ENCODE results near the gene ATP5F1A.
"Not testable (repeated sequence)": the region's sequence is repeated elsewhere in the genome, so short reads cannot be mapped to it uniquely, and the experiment has no call there.

The ATP5F1A gene

DNA sequence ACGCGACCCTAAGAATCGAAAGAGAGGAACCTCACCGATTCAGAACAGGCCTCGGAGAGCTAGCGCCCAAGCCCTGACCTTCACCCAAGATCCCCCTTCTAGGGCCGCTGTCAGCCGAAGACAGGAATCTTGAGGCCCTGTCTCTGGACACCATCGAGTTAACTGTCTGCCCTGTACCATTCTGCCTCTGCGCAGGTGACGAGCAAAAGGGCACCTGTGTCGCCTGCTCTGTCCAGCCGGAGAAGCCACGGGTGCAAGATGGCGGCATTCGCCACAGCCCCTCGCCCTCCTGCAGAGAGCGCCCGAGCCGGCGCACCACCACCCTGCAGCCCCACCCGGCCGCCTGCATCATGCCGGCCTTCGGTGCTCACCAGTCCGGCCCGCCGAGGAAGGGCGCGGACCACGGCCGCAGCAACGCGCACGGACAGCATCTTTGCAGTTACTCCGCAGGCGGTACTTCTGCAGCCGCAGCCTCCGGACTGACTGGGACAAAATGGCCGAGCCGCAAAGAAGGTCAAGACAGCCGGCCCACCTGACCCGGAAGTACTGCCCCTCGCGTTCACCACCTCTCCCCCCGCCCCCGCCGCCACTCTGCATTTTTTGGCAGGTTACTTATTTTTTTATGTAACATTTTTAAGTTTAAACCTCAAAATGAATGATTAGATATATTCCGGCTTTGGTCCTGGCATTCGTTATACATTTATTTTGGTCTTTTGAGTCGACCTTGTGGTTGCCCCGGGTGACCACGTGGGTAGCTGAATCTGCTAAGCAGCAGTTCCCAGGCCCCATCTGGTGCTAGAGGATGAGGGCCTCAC, at the start of gene ATP5F1A:
TSS of gene ATP5F1A (minus strand) at position 496 of the 815 bp plus-strand sequence. CDS start at position 431, 65 bp downstream.
- peak; percentile 86 for DNase-seq

DNA sequence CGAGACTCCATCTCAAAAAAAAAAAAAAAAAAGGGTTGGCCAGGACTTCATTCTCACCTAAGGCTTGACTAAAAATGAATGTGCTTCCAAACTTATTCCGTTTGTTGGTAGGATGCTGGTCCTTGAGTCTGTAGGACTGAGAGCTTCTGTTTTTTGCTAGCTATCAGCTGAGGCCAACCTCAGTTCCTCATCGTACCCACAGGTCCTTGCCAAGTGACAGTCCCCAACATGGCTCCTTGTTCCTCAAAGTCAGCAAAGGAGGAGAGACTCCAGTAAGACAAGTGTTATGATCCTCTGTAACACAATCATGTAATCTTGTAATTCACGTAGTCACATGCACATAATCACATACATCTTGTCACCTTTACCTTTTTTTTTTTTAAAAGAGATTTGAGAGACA, 43.1 kb upstream of the ATP5F1A start:
- DNase-seq = no peak

DNA sequence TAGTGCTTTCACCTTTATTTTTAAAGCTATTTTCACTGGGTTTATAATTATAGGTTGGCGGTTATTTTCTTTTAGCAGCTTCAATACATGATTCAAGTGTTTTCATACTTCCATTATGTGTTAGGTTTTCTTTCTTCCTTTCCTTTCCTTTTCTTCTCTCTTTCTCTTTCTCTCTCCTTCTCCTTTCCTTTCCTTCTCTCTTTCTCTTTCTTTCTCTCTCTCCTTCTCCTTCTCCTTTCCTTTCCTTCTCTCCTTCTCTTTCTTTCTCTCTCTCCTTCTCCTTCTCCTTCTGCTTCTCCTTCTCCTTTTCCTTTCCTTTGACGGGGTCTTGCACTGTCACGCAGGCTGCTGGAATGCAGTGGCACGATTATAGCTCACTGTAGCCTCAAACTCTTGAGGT, 42.1 kb upstream of the ATP5F1A start:
- DNase-seq = no peak

DNA sequence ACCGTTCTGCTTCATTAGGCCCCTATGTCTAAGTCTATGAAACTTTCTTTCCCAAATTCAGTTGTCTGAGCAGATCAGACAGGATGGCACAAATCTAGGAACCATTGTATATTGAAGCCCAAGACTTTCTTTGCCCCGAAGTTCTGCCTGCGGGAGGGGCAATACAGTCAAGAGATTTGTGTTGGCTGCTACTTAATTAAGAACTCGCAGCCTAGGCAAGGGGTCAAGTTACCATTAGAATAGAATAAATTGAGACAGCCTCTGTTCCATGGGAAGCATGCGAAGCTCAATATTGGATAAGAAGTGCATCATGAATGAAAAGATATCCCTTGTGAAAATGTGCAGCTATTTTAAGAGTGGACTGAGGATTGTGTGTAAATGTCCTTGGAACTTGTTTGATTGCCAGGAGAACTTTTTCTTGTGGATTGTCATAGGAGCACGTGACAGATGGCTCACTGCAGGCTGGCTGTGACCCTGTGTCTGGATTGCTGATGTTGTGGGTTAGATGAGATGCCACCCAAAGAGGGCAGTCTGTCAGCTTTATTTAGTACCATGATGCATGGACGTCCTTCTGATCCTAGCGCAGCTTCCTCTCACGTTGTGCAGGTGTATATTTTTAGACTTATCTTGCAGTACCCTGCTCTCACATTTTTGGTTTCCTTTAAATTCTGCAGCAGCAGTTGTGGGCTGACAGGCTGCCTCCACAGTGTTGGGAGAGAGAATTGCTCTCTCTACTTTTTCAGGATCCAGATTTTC, 37.0 kb upstream of the ATP5F1A start:
- no peak for DNase-seq

DNA sequence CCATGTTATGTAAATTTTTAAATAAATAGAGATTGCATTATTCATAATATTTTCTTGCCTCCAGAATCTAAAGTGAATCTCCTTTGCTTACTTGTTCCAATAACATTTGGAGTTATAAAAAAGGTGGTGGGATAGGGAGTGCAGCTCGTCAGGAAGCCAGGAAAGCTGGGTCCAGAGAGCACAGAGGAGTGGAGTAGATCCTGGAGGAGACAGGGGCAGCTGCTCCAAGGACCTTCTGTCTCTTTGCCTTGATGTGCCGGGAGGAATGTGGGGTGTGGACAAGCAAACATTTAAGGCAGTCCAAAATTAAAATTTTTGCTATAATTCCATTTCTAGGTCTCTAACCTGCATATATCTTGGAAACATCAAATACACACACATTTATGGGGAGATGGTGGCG, 35.4 kb upstream of the ATP5F1A start:
- no peak for DNase-seq

DNA sequence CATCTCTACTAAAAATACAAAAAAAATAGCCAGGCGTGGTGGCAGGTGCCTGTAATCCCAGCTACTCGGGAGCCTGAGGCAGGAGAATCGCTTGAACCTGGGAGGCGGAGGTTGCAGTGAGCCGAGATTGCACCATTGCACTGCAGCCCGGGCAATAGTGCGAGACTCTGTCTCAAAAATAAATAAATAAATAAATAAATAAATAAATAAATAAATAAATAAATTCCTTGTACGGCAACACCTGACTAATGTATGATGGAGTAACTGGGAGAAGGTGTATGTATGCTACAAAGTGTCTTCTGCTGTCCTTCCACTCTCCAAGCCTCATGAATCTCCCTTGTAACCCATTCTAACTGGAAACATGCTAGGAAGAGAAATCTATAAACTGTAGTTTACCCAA, 32.5 kb upstream of the ATP5F1A start:
- DNase-seq = not testable (repeated sequence)

DNA sequence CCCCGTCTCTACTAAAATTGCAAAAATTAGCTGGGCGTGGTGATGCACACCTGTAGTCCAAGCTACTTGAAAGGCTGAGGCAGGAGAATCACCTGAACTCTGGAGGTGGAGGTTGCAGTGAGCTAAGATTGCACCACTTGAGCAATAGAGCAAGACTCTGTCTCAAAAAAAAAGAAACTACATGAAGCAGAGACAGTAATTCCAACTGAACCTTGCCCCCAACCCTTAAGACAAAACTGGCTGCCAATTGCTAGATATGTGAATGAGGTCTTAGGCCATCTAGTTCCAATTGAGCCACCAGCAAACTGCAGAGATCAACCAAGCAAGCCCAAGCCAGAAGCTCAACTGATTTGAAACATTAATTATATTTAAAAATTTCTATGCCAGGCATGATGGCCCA, 32.0 kb upstream of the ATP5F1A start:
- no peak for DNase-seq

DNA sequence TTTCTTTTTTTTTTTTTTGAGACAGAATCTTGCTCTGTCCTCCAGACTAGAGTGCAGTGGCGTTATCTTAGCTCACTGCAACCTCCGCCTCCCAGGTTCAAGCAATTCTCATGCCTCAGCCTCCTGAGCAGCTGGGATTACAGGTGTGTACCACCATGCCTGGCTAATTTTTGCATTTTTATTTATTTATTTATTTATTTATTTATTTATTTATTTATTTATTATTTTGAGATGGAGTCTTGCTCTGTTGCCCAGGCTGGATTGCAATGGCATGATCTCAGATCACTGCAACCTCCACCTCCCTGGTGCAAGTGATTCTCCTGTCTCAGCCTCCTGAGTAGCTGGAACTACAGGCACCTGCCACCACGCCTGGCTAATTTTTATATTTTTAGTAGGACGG, 28.5 kb upstream of the ATP5F1A start:
- not testable (repeated sequence) for DNase-seq

DNA sequence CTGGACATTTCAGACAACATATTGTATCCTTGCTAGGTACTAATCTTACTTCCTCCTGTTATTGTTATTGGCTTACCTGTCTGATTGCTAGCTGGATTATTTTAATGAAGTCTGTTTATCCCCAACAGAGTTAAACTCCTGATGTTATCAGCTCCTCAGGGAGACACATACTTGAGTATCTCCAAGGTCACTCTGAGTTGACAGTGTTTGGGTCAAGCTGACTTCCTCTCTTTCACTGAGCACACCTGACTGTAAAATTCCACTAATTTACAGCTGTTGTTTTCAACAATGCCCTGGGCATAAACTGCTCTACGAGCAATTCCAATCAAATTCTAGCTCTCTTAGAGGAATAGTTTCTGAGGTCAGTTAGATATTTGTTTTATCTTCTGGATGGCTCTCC, 15.7 kb upstream of the ATP5F1A start:
- no peak for DNase-seq

DNA sequence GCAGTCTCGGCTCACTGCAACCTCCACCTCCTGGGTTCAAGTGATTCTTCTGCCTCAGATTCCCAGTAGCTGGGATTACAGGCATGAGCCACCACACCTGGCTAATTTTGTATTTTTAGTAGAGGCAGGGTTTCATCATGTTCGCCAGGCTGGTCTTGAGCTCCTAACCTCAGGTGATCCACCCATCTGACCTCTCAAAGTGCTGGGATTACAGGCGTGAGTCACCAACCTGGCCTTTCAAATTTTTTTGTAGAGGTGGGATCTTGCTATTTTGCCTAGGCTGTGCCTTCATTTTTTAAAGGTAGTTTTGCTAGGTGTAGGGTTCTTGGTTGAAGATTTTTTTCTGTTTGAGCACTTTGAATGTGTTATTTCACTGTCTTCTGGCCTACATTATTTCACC, 12.3 kb upstream of the ATP5F1A start:
- DNase-seq = no peak

DNA sequence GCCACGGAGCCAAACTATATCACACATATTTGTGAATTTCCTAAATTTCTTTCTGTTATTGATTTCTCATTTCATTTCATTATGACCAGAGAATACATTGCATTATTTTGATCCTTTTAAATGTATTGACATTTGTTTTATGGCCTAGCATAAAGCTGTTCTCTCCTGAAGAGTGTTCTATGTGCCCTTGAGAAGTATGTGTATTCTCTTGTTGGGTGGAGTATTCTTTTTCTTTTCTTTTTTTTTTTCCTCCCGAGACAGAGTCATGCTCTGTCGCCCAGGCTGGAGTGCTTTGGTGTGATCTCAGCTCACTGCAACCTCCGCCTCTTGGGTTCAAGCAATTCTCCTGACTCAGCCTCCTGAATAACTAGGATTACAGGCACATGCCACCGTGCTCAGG, 11.3 kb upstream of the ATP5F1A start:
- DNase-seq = no peak

DNA sequence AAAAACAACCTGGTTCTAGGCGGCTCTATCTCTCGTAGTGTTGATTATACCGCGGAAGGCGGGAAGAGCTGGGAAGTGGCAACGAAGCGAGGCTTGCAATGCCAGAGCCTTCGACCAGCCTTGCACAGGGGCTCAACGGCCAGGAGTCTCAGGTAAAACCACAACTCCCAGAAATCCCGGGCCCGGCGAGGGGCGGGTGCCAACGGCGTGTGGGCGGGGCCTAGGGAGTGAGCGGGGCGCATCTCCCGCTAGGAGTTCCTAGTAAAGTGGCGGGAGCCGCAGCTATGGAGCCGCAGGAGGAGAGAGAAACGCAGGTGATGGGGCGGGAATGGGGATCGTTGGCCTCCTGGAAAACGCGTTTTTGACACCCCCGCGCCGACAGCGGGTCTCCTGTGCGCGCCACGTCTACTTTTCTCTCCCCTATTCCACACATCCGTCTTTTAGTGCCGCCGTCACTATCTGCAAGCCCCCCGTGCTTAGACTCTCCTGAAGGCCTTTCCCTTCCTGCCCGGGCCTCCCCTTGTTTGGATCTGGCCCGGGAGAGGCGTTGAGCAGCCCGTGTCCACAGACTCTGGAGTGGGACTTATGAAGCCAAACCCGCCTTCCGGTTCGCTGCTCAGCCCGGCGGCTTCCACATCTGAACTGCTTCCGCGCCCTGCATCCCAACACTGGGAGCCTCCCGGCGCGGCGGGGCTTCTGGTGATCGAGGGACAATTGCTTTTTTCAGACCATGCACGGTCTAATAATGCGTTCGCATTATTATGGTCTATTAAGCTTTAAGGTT, 6.2 kb upstream of the ATP5F1A start, which contains the start of gene HAUS1:
TSS of gene HAUS1 (plus strand) at position 258 of the 784 bp plus-strand sequence. CDS start at position 285, 27 bp downstream.
- DNase-seq = peak; percentile 85

DNA sequence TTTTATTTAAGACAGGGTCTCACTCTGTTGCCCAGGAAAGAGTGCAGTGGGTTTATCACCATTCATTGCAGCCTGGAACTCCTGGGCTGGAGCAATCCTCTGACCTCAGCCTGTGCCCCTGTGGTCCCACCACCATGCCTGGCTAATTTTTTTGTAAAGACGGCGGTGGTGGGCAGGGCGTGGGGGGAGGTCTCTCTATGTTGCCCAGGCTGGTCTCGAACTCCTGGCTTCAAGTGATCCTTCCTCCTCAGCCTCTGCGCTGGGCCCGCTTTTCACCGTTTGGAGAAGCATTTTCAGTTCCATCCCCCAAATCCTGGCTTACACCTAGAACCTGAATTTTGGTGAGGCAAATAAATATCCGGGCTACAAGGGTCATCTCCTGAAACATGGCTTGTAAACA, 1.4 kb upstream of the ATP5F1A start:
- no peak for DNase-seq

DNA sequence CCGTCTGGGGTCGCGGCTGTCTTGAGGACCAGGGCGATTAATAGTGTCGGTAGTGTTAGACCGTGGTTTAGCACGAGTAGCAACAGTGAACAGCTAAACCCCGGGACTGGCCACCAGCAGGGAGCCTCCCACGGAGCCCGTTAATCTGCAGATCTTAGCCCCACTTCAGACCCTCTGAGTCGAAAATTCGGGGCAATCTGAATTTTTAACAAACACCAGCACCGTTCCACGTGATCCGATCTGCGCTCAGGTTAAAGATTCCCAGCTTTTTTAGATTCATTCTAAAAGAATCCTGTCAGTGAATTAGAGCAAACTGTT, 479 bp upstream of the ATP5F1A start:
- DNase-seq = no peak

DNA sequence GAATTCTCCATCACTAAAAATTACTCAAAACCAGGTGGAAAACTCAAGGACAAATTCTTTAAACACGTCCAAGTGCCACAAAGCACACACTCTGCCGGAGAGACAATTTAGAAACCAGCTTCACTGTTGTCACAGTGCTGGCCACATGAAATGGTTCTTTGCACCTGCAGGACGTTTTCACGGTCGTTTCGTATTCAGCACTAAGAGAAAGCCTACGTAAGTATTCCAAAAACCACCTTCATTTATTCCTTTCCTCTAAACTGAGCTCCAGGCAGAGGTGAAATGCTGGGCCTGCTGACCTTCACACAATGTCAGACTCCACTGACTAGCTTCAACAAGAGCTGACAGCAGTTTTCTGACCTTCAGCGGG, 680 bp downstream of the ATP5F1A start:
- peak; percentile 13 for DNase-seq

DNA sequence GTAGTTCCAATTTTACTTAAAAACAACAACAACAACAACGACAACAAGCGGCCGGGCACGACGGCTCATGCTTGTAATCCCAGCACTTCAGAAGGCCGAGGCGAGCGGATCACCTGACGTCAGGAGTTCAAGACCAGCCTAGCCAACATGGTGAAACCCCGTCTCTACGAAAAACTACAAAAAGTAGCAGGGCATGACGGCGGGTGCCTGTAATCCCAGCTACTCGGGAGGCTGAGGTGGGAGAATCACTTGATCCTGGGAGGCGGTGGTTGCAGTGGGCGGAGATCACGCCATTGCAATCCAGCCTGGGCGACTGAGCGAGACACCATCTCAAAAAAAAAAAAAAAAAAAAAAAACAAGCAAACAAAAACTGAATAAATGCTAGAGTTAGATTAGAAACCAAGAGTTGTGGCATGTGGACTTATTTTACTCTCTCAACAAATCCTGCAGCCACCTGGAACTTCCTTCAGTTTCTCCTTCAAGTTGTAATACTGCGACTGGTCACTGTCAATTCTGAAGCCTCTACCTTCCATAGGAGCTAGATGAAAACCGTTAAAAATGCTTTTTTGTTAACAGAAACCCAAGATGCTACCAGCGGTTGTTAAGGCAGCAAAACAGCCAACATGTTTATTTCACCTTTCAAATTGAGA, 1.3 kb downstream of the ATP5F1A start:
- no peak for DNase-seq

DNA sequence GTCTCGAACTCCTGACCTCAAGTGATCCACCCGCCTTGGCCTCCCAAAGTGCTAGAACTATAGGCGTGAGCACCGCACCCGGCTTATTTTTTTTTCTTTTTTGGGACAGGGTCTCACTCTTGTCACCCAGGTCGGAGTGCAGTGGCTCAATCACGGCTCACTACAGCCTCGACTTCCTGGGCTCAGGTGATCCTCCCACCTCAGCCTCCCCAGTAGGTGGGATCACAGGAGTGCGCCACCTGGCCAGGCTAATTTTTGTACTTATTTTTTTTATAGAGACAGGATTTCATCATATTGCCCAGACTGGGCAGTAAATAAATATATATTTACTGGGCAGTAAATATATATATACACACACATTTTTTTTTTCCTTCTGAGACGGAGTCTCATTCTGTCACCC, 2.6 kb downstream of the ATP5F1A start:
- DNase-seq = no peak

DNA sequence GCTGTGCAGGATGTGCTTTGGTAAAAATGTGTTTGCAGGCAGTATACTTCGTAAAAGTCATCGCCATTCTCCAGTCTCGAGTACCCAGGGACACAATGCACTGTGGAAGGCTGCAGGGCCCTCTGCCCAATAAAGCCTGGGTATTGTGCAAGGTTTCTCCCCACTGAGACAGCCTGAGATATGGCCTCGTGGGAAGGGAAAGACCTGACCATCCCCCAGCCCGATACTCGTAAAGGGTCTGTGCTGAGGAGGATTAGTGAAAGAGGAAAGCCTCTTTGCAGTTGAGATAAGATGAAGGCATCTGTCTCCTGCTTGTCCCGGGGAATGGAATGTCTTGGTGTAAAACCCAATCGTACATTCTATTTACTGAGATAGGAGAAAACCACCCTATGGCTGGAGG, 9.6 kb downstream of the ATP5F1A start:
- DNase-seq = not testable (repeated sequence)

DNA sequence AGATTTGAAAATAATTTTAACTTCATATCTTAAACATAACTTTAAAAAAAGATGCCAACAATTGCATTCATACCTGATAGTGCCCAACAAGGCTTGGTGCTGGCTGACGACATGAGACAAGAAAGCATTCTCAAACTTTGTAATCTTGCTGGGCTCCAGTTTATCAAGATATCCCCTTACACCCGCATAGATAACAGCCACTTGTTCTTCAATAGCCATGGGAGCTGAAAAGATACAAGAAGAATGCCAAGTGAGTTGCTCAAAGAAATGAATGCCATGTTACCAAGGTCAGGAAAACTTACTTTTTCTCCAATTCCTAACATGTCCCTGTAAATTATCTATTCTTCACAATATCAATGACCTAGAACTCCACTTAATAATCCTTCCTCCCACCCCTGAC, 13.7 kb downstream of the ATP5F1A start:
- DNase-seq = no peak

DNA sequence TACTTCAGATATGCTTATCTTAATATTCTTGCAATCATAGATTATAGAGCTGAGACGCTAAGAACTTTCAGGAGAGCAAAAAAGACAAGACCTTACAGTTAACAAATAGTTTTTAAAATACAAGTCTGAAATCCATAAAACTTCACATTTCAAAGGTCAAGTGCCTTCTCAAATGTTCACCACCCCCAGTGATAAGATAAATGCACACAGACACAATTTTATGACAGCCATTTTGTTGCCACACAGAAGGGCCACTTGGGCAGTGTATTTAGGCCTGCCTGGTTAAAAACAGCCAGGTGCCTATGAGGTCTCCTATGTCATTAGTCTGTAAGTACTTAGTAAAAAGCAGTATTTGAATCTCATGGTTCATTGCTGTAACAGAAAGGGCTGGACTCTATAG, 17.9 kb downstream of the ATP5F1A start:
- no peak for DNase-seq

DNA sequence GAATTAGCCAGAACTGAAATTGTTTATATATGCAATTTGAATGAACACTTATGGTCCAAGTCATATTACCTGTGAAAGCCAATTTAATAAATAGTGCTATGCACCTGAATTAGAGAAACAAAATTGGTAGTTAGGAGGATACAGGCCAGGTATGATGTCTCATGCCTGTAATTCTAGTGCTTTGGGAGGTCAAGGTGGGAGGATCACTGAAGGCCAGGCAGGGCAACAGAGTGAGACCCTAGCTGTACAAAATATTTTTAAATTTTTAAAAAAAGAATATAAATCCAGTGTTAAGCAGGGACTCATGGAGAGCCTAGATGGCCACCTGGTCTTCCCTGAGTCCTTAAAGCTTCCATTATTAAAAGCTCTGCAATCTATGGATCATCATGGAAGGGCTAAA, 18.8 kb downstream of the ATP5F1A start:
- DNase-seq = no peak

DNA sequence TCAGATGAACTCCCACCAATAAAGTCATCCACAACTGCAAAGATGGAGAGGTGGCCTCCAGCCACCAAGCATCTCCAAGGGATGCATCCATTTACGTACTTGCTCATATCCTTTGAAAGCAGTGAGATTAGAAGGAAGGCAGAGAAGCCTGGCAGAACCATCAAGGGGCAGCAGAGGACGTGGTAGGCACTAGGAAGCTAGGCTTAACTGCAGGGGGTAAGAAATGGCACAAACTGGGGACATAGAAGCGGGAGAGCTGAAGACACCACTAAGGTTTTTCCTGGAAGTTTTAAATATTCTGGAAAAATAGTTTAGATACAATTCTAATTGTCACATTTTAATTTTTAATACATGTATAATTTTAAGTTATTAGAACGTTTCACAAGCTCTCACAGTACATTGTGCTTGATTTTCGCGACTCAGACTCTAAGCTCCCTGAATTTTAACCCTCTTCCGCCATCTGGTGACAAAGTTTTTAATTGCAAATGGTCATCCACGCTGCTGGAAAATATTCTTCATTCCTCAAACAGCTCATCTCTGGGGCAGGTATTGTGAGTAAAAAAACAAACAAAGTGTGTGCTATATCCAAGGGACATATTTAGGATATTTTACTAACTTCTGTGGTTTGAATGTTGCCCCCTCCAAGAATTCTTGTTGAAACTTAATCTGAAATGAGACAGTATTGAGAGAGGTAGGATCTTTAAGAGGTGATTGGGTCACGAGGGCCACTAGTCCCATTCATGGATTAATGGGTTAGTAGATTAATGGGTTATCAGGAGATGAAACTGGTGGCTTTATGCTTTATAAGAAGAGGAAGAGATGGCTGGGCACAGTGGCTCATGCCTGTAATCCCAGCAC, 24.4 kb downstream of the ATP5F1A start:
- peak; percentile 40 for DNase-seq

Data from activated naive CD4-positive, alpha-beta T cell treated with anti-CD3 and anti-CD28 coated beads, Interleukin-2, amount 50 U/mL, for 16 hours (primary cell).